ENCODE data around the gene VEGFA.

The VEGFA gene

DNA sequence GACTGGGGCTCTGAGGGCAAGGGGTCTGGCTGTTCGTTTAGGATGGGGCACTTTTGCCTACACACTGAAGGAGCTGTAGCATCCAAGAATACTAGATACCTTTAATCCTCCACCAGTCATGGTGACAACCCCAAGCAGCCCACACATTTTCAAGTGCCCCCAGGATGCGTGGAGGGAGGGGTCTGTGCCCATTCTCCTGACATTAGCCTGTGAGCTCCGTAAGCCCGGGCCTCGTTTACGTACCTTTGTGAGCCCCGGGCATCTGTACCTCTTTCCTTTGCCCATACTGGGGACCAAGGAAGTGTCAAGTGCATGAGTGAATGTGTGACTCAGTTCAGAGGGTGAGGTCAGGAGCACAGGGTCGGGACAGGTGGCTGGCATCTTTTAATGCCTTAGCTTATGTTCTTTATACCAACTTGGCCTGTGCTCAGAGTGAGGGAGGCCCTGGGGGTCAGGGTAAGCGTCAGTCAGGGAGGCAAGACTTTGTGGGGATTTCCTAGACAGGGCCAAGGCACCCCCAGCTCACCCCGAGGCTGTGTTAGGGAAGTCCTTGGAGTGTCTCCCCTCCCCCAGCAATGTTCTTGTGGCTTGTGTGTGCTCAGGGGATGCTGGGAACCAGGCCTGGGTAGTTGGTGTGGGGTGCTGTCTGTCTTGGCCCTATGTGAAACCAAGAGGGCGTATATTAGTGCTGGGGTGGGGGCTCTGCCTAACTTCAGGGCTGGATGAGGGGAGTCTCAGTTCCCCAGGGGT, 12.9 kb downstream of the VEGFA start:
- no peak for DNase-seq

DNA sequence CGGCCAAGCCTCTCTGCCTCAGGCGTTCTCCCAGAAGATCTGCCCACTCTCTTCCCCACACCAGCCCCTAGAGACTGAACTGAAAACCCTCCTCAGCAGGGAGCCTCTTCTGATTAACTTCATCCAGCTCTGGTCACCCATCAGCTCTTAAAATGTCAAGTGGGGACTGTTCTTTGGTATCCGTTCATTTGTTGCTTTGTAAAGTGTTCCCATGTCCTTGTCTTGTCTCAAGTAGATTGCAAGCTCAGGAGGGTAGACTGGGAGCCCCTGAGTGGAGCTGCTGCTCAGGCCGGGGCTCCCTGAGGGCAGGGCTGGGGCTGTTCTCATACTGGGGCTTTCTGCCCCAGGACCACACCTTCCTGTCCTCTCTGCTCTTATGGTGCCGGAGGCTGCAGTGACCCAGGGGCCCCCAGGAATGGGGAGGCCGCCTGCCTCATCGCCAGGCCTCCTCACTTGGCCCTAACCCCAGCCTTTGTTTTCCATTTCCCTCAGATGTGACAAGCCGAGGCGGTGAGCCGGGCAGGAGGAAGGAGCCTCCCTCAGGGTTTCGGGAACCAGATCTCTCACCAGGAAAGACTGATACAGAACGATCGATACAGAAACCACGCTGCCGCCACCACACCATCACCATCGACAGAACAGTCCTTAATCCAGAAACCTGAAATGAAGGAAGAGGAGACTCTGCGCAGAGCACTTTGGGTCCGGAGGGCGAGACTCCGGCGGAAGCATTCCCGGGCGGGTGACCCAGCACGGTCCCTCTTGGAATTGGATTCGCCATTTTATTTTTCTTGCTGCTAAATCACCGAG, 14.2 kb downstream of the VEGFA start:
- no peak for DNase-seq

GRCh38 chr6:43785220-43785752, 15.3 kb downstream of the VEGFA start:
- no peak for DNase-seq

- DNase-seq, result no peak
Measured at GRCh38 chr6:43785904-43786303, 15.9 kb downstream of the VEGFA start.

GRCh38 chr6:43786664-43787329, 16.8 kb downstream of the VEGFA start:
- DNase-seq, result no peak

GRCh38 chr6:43788301-43788700, 18.3 kb downstream of the VEGFA start:
- DNase-seq, result no peak

DNA sequence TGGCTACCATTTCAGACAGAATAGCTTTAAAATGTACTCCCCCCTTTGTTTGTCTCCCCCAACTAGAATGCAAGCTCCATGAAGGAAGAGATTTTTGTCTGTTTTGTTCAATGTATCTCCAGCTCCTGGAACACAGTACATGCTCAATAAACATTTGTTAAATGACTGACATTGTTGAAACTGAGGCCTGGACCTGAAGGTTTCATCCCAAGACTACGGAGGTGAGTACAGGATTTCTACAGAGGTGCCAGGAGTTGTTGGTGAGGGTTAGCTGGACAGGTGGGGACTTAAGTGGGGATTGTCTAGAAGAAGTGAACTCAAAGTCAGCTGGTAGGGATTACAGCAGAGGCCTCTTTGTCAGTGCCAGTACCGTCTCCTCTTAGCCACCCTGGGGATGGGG, 19.4 kb downstream of the VEGFA start:
- DNase-seq, result no peak

GRCh38 chr6:43790031-43790430, 20.0 kb downstream of the VEGFA start:
- no peak for DNase-seq

DNA sequence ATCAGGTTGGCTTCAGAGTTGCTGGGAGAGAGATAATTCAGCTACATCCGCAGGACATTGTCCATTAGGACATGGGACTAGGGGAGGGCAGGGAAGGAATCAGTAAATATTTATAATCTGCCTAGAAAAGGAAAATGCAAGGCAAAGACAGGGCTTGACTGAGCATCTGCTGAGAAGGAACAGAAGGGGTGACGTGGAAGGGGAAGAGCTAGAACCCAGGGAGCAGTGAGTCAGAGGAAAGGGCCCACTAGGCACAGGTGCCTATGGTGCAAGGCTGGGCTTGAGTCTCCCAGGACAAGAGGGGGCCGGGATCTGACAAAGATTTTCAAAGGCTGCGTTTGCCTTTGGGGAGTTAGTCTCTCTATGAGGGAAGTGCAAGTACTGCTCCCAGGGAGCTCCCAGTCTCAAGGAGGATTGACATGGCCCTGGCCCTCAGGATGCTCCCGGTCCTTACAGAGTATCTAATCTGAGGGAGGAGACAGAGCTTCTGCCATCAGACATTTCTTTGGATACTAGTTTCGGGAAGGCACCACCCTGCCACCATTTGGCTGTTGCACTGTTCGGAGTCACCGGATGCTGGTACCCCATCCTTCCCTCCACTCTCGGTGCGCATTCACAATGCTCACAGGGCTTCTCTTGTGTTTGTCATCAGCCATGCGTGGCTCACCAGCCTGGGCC, 21.9 kb downstream of the VEGFA start:
- DNase-seq, result no peak

DNA sequence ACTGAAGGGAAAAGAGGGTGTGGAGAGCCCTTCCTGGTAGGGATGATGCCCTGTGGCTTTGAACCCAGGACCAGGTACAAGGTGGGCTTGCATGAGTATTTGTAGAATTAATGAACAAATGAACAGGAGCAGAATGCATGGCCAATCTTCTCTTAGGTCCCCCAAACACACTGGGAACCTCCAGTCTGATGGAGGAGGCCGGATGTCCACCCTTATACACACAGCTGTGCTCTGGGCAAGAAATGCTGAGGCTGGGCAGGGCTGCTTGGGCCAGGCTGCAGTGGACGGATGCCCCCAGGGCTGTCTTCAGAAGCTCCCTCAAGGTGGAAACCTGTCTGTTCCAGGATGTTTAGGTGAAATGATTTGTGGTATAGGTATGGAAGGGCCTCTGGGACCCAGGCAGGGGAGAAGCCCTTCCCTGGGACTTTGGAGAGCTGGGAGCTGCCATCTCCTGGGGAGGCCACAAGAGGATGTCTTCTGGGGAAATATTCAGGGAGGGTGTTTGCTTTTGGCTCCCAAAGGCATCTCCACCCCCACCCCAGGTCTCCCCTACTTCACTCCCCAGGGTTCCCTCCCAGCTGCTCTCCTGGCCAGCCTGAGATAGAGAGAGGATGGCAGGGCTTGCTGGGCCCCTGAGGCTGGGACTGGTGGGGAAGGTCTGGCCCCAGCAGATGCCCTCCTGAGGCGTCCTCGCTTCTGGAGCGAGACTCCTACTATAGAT, 23.3 kb downstream of the VEGFA start:
- DNase-seq, result no peak

DNA sequence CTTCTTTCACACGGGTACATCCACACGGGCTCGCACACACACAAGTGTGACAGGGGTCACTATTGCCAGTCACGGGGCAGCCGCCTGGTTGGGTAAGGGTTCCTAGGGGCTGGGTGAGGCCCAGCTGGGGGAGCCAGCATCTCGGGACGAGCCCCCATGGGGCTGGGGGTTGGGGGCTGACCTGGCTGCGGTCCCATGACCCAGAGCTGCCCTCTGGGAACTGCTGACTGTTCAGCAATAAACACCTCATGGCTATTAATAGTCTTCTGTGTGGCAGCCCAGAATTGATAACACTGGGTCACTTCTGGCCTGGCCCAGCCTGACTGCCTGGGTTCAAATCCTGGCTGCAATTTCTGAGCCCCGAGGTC, 23.8 kb downstream of the VEGFA start:
- no peak for DNase-seq

DNA sequence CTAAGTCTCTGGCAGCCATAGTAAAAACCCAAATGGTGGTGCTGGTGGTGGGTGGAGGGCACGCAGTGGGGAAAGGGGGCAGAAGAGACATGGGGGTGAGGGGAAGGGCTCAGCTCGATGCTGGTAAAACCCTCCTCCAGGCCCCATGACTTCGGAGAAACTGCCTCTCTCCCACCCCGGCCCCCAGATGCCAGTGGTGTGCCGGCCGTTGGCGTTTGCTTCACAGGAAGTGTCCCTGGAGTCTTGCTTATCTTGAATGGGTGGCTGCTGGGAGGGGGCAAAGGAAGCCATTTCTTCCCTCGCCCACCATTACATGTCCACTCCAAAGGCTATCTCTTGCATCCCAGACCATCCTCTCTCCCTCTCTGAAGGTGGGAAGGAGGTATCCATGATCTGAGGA, 25.4 kb downstream of the VEGFA start:
- DNase-seq, result no peak

DNA sequence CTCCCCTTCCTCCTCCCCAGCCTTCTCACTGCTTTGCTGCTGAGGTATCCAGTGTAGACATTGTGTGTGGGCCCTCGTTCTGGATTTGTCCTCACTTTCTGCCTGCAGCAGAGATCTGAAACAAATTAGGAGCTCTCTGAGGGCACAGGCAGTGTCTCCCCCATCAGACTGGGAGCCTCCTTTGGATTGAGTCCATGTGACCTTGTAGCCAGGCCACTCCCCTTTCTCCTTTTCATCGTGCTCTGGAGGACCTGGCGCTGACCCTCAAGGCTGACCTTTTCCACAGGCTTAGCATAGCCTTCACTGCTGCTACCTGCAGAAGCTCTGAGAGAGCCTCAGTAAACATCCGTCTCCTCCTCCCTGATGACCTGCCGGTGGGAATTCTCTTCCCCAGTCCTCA, 26.2 kb downstream of the VEGFA start:
- no peak for DNase-seq

- DNase-seq, result no peak
Measured at GRCh38 chr6:43796903-43797890, 27.2 kb downstream of the VEGFA start.

DNA sequence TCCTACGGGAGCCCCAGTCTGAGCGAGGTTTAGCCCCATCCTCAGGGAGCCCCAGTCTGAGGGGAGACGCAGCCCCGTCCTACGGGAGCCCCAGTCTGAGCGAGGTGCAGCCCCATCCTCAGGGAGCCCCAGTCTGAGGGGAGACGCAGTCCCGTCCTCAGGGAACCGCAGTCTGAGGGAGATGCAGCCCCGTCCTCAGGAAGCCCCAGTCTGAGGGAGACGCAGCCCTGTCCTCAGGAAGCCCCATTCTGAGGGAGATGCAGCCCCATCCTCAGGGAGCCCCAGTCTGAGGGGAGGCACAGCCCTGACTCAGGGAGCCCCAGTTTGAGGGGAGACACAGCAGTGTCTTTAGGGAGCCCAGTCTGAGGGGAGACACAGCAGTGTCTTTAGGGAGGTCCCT, 27.9 kb downstream of the VEGFA start:
- DNase-seq, result no peak

- no peak for DNase-seq
Measured at GRCh38 chr6:43798688-43799444, 28.9 kb downstream of the VEGFA start.

DNA sequence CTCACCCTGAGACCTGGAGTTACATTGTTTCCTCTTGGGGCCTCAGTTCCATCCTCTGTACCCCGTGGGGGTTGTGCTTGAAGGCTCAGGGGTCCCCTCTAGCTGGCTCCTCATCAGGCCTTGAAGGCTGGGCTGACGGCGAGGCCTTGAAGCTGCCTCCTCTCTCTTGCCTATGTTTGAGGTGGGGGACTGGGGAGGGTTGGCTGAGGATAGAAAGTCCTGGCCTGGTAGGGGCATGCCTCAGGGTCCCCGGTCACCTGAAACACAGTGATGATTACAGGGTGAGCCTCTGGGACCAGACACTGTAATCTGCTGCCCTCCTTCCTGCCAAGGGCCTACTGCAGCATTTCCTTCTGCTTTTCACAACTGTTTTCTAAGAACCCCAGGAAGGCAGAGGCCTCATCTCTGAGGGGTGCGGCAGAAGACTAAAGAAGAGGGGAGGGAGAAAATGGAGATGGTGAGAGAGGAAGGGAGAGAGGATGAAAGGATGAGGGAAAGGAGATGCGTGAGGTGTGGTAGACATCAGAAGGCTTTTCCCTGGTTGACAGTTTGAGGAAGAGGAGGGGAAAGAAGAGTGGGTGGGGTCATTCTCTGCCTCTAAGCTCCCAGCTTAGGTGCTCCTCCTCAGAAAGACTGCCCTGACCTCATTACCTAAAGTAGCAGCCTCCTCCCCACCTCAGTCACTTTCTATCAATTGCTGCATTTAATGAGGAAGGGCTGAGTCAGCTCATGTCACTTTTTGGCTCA, 29.7 kb downstream of the VEGFA start:
- no peak for DNase-seq

DNA sequence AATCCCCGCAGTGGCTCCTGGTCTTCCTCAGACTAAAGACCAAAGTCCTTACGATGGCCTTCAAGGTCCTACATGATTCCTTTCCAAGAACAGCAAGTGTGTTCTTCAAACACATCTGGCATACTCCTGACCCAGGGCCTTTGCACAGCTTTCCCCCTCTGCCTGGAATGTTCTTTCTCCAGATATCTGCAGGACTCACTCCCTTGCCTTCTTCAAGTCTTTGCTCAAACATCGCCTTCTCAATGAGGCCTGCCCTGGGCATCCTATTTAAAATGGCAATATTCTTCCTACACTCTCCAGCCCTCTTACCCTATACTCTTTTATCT, 30.2 kb downstream of the VEGFA start:
- no peak for DNase-seq

All from nucleus accumbens (tissue), 56 donors.